SK-N-SH treated with all-trans-retinoic acid at 6 μM for 48 hours (cell line): ENCODE data around the gene ACTL6A.
A peak's percentile ranks its signal among the peaks of the same experiment; 100 is the strongest.
"Not testable (repeated sequence)": the region's sequence is repeated elsewhere in the genome, so short reads cannot be mapped to it uniquely, and the experiment has no call there.

Experiments
- ATAC-seq: fragments of 200-7000 bp; cut with Tn5 transposase; 3 replicates; pipeline ENCODE4 v1.9.1; 2020; ENCODE audit warnings: mild to moderate bottlenecking, moderate library complexity
- ARNTL ChIP-seq: fragments of 450-650 bp; formaldehyde crosslinking; IDR thresholded peaks from 2 replicates; pipeline ENCODE4 v1.5.0; 2020; ENCODE audit warnings: low read depth, mild to moderate bottlenecking, moderate library complexity, borderline replicate concordance
- CREB5 ChIP-seq: fragments of 250-450 bp; sonication (Bioruptor Pico); IDR thresholded peaks from 2 replicates; pipeline ENCODE4 v1.5.1; 2020; ENCODE audit warnings: low read depth, mild to moderate bottlenecking, moderate library complexity
- CSRNP3 ChIP-seq: fragments of 250-450 bp; sonication (Bioruptor Pico); IDR thresholded peaks from 2 replicates; pipeline ENCODE4 v1.5.1; 2021; ENCODE audit warnings: mild to moderate bottlenecking, moderate library complexity
- ESRRG ChIP-seq: fragments of 250-450 bp; sonication (Bioruptor Pico); IDR thresholded peaks from 2 replicates; pipeline ENCODE4 v1.6.1; 2021; ENCODE audit warnings: mild to moderate bottlenecking
- ISL1 ChIP-seq: fragments of 250-450 bp; sonication (Bioruptor Pico); IDR thresholded peaks from 2 replicates; pipeline ENCODE4 v2.1.2; 2022; ENCODE audit warnings: mild to moderate bottlenecking, moderate library complexity
- OSR1 ChIP-seq: fragments of 250-450 bp; sonication (Bioruptor Pico); IDR thresholded peaks from 2 replicates; pipeline ENCODE4 v1.8.0; 2022; ENCODE audit warnings: moderate library complexity, mild to moderate bottlenecking, inconsistent platforms
- PATZ1 ChIP-seq: fragments of 250-450 bp; sonication (Bioruptor Pico); IDR thresholded peaks from 2 replicates; pipeline ENCODE4 v1.8.0; 2020; ENCODE audit warnings: mild to moderate bottlenecking, moderate library complexity, borderline replicate concordance
- POU6F1 ChIP-seq: fragments of 250-450 bp; sonication (Bioruptor Pico); IDR thresholded peaks from 2 replicates; pipeline ENCODE4 v1.8.0; 2021; ENCODE audit warnings: low read depth, mild to moderate bottlenecking, moderate library complexity, borderline replicate concordance
- PPARA ChIP-seq: fragments of 250-450 bp; sonication (Bioruptor Pico); IDR thresholded peaks from 2 replicates; pipeline ENCODE4 v1.5.0; 2020; ENCODE audit warnings: mild to moderate bottlenecking, borderline replicate concordance
- TCF4 ChIP-seq: fragments of 250-450 bp; sonication (Bioruptor Pico); IDR thresholded peaks from 2 replicates; pipeline ENCODE4 v1.8.0; 2021; ENCODE audit warnings: mild to moderate bottlenecking, moderate library complexity, borderline replicate concordance
- TOX ChIP-seq: fragments of 250-450 bp; sonication (Bioruptor Pico); IDR thresholded peaks from 2 replicates; pipeline ENCODE4 v1.8.0; 2021; ENCODE audit warnings: mild to moderate bottlenecking, moderate library complexity, borderline replicate concordance
- TSHZ2 ChIP-seq: fragments of 250-450 bp; sonication (Bioruptor Pico); IDR thresholded peaks from 2 replicates; pipeline ENCODE4 v1.5.0; 2020; ENCODE audit warnings: mild to moderate bottlenecking, moderate library complexity
- ZC3H10 ChIP-seq: fragments of 250-450 bp; sonication (Bioruptor Pico); IDR thresholded peaks from 2 replicates; pipeline ENCODE4 v1.5.1; 2021; ENCODE audit warnings: mild to moderate bottlenecking, moderate library complexity
- ZFP3 ChIP-seq: fragments of 250-450 bp; sonication (Bioruptor Pico); IDR thresholded peaks from 2 replicates; pipeline ENCODE4 v1.5.0; 2020; ENCODE audit warnings: mild to moderate bottlenecking, moderate library complexity
- ZFP30 ChIP-seq: fragments of 450-650 bp; formaldehyde crosslinking; IDR thresholded peaks from 2 replicates; pipeline ENCODE4 v1.5.0; 2022; ENCODE audit warnings: mild to moderate bottlenecking, moderate library complexity
- ZNF565 ChIP-seq: fragments of 450-650 bp; formaldehyde crosslinking; conservative IDR thresholded peaks from 2 replicates; pipeline ENCODE4 v1.5.0; 2020; ENCODE audit warnings: low read depth, mild to moderate bottlenecking, moderate library complexity

Gene ACTL6A

GRCh38 chr3:179562591-179563270, at the start of gene ACTL6A:
TSS of gene ACTL6A (plus strand) at chr3:179562926. CDS start at chr3:179563093, 167 bp downstream.
- no peak for TF ChIP-seq ZNF565 (CRISPR knock-in tag)
- no peak for TF ChIP-seq ZFP3
- TF ChIP-seq ISL1 = no peak
- no peak for TF ChIP-seq TOX (CRISPR knock-in tag)
- no peak for TF ChIP-seq CREB5 (CRISPR knock-in tag)
- no peak for TF ChIP-seq OSR1 (CRISPR knock-in tag)
- TF ChIP-seq ZFP30 (CRISPR knock-in tag) = no peak
- no peak for TF ChIP-seq ARNTL (CRISPR knock-in tag)
- no peak for TF ChIP-seq ZC3H10 (CRISPR knock-in tag)
- no peak for TF ChIP-seq POU6F1
- TF ChIP-seq TSHZ2 = no peak
- TF ChIP-seq PPARA (CRISPR knock-in tag) = no peak
- TF ChIP-seq TCF4 (CRISPR knock-in tag) = no peak
- no peak for TF ChIP-seq CSRNP3 (CRISPR knock-in tag)
- ATAC-seq = peak; percentile 97

GRCh38 chr3:179513862-179514261, 48.9 kb upstream of the ACTL6A start:
- TF ChIP-seq ESRRG (CRISPR knock-in tag) = no peak
- TF ChIP-seq PPARA (CRISPR knock-in tag) = no peak
- TF ChIP-seq PATZ1 (CRISPR knock-in tag) = no peak
- no peak for TF ChIP-seq CREB5 (CRISPR knock-in tag)
- TF ChIP-seq TOX (CRISPR knock-in tag) = no peak
- TF ChIP-seq ZC3H10 (CRISPR knock-in tag) = no peak
- no peak for TF ChIP-seq CSRNP3 (CRISPR knock-in tag)
- TF ChIP-seq TSHZ2 = no peak

GRCh38 chr3:179516461-179517251, 46.1 kb upstream of the ACTL6A start:
- ATAC-seq = not testable (repeated sequence)

More at GRCh38 chr3:179513862-179514261, 48.9 kb upstream of the ACTL6A start:
- no peak for ATAC-seq
